PFSK-1 (cell line): ENCODE data around the gene SLC25A38.

Experiments
- FOXP2 ChIP-seq: optimal IDR thresholded peaks from 2 replicates; pipeline ENCODE3; 2011; ENCODE audit warnings: borderline replicate concordance, control low read depth, inconsistent platforms; ENCODE audit not compliant: insufficient read depth; ENCODE audit errors: extremely low read length, extremely low read depth
- POLR2AphosphoS5 ChIP-seq: IDR thresholded peaks from 2 replicates; pipeline ENCODE4 v1.6.1; 2012; ENCODE audit warnings: low read depth, mild to moderate bottlenecking, control low read depth, low read length, moderate library complexity
- REST ChIP-seq, 2 experiments: IDR thresholded peaks; 2 replicates each; pipeline versions ENCODE4 v1.6.1 to v1.8.0; 2011 to 2012; ENCODE audit warnings: low read depth in 2 of 2, low read length in 2 of 2, control low read depth in 1 of 2, inconsistent platforms in 1 of 2, mild to moderate bottlenecking in 1 of 2, moderate library complexity in 1 of 2; ENCODE audit not compliant: insufficient read depth in 1 of 2
- SIN3A ChIP-seq: IDR thresholded peaks from 2 replicates; pipeline ENCODE4 v1.6.1; 2012; ENCODE audit warnings: mild to moderate bottlenecking, low read length, moderate library complexity, borderline replicate concordance; ENCODE audit not compliant: insufficient read depth

- no peak for TF ChIP-seq REST (IDR thresholded peaks at IDR 0.05; ENCODE audit: insufficient read depth in 1 of 2, low read depth in 2 of 2, low read length in 2 of 2)
- no peak for TF ChIP-seq FOXP2
- TF ChIP-seq SIN3A: no peak
- peak; percentile 68; the same call in 1 of the 2 replicates for TF ChIP-seq POLR2AphosphoS5
Observed at GRCh38 chr3:39413691-39414420, 30.7 kb downstream of the SLC25A38 start.
